Endothelial cell (in vitro differentiated cells): ENCODE results near the gene CFAP97. TPM values are rescaled to one million over a fixed set of nuclear protein-coding genes. Genes with fewer than 3 reads are reported as not detected.

Source experiments
- DNase-seq: peaks from one replicate; pipeline ENCODE4 v3.0.0; 2021; ENCODE audit warnings: low spot score
- H3K27ac Mint-ChIP-seq: one replicate; pipeline ENCODE4 v1.8.0; 2021; ENCODE audit warnings: mixed read lengths, inconsistent platforms; ENCODE audit not compliant: unreplicated experiment
- H3K27me3 Mint-ChIP-seq: one replicate; pipeline ENCODE4 v1.8.0; 2021; ENCODE audit warnings: mild to moderate bottlenecking, moderate library complexity, mixed read lengths, inconsistent platforms; ENCODE audit not compliant: unreplicated experiment
- H3K36me3 Mint-ChIP-seq: one replicate; pipeline ENCODE4 v1.8.0; 2021; ENCODE audit warnings: mild to moderate bottlenecking, low read depth, mixed read lengths, inconsistent platforms; ENCODE audit not compliant: unreplicated experiment
- H3K4me1 Mint-ChIP-seq: one replicate; pipeline ENCODE4 v1.8.0; 2021; ENCODE audit warnings: mild to moderate bottlenecking, mixed read lengths, inconsistent platforms; ENCODE audit not compliant: unreplicated experiment
- H3K4me3 Mint-ChIP-seq: one replicate; pipeline ENCODE4 v1.8.0; 2021; ENCODE audit warnings: mild to moderate bottlenecking, mixed read lengths, inconsistent platforms; ENCODE audit not compliant: unreplicated experiment
- H3K9me3 Mint-ChIP-seq: one replicate; pipeline ENCODE4 v1.8.0; 2021; ENCODE audit warnings: mixed read lengths, inconsistent platforms; ENCODE audit not compliant: unreplicated experiment
- total RNA-seq: library from RNA; stranded (reverse); fragmentation: NEBNext Ultra II Directional; extraction: Animal tissue kit (Norgen Biotek cat#: 25700); gene quantifications from one replicate; pipeline ENCODE4 v1.2.1, GENCODE V29; 2021; ENCODE audit not compliant: unreplicated experiment
- TF ChIP-seq, protein P1 (sequence below): fragments of 200-600 bp; sonication (generic); IDR thresholded peaks from one replicate; pipeline ENCODE4 v1.5.0; 2021; ENCODE audit warnings: antibody characterized with exemption; ENCODE audit not compliant: unreplicated experiment

CFAP97 gene
- total RNA-seq, 1 donor from 2014 or later: 18.2 TPM

DNA sequence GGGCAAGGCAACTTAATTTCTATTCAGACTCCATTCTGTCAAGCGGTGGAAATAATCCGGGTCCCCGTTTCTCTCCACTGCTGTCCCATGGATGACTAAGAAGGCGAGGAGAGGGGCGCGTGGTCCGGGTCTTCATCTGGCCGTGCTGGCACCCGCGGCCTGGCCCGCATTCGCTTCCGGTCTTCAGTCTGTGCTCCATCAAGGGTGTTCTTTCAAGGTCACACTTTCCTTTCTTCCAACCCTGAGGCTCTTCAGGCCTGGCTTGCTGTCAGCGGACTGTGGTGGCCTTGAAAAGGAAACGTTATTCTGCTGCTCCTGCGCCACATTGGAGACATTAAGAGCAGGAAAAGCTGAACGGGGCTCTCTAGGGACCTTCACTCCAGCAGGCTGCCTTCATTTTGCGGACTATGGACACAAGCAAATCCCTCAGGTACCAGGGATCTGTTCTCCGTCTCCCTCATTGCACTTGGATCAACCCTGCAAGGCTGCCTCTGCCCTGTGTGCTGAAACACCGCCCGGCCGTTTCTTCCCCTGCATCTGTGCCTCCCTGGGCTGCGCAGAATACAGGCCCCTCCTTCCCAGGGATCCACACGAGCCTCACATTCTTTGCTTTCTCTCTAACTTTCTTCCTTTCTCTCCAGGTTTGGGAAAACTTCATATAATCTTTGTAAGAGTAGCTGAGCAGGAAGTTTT is 66.4 kb downstream of the CFAP97 start:
- Mint-ChIP-seq H3K27ac (no peak overlapping the region), H3K36me3 (no peaks in the 10 kb centered on the region), H3K9me3 (no peaks in the 10 kb centered on the region), H3K4me1 (peaks cover 12% of the 10 kb centered on the region), H3K27me3 (peaks cover 1% of the 10 kb centered on the region), H3K4me3 (no peak overlapping the region)
- TF ChIP-seq, protein P1, sequence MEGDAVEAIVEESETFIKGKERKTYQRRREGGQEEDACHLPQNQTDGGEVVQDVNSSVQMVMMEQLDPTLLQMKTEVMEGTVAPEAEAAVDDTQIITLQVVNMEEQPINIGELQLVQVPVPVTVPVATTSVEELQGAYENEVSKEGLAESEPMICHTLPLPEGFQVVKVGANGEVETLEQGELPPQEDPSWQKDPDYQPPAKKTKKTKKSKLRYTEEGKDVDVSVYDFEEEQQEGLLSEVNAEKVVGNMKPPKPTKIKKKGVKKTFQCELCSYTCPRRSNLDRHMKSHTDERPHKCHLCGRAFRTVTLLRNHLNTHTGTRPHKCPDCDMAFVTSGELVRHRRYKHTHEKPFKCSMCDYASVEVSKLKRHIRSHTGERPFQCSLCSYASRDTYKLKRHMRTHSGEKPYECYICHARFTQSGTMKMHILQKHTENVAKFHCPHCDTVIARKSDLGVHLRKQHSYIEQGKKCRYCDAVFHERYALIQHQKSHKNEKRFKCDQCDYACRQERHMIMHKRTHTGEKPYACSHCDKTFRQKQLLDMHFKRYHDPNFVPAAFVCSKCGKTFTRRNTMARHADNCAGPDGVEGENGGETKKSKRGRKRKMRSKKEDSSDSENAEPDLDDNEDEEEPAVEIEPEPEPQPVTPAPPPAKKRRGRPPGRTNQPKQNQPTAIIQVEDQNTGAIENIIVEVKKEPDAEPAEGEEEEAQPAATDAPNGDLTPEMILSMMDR: no peak
- DNase-seq: no peak

DNA sequence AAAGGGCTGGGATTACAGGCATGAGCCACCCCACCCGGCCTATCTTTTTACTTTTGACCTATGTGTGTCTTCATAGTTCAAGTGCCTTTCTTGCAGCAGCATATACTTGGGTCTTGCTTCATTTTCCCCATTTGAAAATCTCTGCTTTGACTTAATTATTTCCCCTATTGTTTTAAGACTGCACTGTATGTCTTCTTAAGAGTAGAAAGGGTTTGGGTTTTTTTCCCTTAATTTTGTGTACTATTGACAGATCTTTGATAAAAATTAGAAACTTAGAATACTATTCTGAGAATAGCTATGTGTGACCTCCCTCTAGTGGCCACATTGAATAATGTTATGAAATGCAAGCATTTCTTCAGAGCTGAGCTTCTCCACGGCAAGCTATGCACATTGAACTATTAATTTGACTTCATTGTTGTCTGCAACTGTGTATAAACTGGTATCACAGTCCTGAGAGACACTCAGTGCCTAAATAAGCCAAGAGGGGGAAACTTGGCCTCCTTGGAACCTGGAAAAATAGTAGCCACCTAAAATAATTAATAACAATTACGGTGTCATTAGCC is 69.4 kb downstream of the CFAP97 start:
- no peaks in the 10 kb centered on the region for H3K36me3 Mint-ChIP-seq
- no peaks in the 10 kb centered on the region for H3K9me3 Mint-ChIP-seq
- no peak overlapping the region for H3K4me3 Mint-ChIP-seq
- TF ChIP-seq, protein P1: peak; percentile 93
- H3K27me3 Mint-ChIP-seq: no peaks in the 10 kb centered on the region
- peaks cover 10% of the 10 kb centered on the region for H3K4me1 Mint-ChIP-seq
- no peak overlapping the region for H3K27ac Mint-ChIP-seq
- no peak for DNase-seq

DNA sequence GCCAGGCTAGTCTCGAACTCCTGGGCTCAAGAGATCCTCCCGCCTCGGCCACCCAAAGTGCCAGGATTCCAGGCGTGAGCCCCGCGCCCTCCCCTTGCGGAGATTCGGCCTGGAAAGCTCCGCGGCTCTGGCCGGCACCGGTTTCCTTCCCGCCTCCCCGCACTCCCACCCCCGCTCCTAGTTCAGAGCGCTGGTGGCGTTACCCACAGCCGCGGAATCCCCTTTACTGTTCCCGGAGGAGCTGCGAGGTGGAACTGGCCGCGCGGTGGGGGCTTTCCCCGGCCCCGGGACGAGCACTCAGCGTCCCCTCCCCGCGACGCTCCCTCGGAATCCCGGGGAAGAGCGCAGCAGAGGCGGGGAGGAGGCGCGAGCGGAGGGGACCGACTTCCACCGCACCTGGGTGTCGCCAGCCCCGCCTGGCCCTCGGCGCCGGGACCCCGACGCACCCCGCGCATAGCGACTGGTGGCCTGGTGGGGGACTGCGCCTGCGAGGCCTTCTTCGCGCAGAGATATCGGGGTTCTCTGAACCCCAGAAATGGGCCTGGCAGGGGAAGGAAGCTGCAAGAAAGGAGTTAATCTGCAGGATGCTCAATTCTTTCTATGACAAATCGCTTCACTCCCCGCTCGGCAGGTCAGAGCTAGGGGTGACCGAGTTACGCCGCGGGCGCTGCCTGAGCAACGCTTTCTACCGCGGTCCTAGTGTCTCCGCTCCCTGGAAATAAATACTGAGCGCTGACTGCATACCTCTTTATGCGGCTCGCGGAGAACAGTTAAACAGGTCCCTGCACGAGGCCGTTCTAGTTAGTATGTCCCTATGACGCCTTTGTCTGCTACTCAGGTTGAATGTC is 75.3 kb downstream of the CFAP97 start:
- Mint-ChIP-seq H3K4me3 (peak overlapping the region; percentile 78), H3K27me3 (peaks cover 7% of the 10 kb centered on the region), H3K27ac (peak overlapping the region; percentile 11), H3K9me3 (no peaks in the 10 kb centered on the region), H3K36me3 (no peaks in the 10 kb centered on the region), H3K4me1 (peaks cover 3% of the 10 kb centered on the region)
- TF ChIP-seq, protein P1: peak; percentile 41
- DNase-seq: peak; percentile 36

DNA sequence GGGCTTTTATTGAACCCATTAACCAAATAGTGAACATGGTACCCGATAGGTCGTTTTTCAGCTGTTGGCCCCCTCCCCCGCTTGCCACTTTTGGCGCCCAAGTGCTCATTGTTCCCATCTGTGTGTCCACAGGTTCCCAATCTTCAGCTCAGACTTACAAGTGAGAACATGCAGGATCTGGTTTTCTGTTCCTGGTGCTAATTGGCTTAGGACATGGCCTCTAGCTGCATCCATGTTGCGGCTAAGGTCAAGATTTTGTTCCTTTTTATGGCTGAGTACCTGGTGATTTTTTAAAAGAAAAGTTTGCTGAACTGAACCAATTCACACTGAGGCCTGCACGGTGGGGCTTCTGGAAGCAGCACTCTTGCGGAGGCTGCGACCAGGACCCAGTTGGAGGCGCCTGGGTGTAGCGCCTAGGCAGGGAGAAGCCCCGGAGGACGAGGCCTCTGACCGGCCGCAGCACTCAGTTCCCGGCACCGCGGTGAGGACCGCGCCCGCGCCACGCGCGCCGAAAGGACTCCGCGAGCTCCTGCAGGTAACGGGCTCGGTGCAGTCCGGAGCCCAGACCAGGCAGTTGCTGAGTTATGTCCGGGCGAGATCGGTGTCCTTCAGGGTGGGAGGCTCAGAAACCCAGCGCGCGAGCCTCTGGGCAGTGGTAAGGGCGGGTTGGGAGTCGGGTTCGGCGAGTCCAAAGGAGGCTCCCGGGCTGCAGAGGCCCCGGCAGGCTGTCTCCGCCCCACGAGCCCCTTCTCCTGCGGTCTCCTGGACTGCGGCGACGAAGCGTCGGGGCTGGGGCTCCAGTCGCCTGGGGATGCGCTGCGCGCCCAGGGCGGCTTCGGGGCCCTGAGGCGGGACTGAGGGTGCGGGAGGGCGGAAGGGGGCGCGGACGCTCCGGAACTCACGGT is 76.5 kb downstream of the CFAP97 start:
- Mint-ChIP-seq H3K9me3 (no peaks in the 10 kb centered on the region), H3K27ac (no peak overlapping the region), H3K4me1 (peaks cover 3% of the 10 kb centered on the region), H3K4me3 (peak overlapping the region; percentile 73), H3K27me3 (peaks cover 9% of the 10 kb centered on the region), H3K36me3 (no peaks in the 10 kb centered on the region)
- peak; percentile 28 for DNase-seq
- TF ChIP-seq, protein P1: no peak
